ENCODE data around the gene ADARB2.

DNA sequence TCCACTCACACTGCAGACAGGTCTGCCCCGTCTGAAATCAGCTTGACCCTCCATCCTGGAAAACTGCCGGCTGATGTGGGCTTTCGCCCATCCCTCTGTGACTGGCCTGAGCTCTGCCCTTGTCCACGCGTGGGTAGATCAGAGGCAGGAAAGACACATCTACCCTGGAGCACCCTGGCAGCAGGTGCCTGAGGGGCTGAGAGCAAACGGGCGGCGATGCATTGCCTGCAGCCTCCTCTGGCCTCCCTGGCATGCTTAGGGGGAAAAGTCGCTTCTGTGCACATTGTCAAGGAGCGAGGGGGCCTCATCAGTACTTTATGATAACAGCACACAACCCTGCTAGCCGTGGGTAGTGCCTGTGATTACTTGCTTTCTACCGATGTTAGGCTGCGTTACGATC lies 109.4 kb downstream of the ADARB2 start:
- TF ChIP-seq EP300 (IDR thresholded peaks at IDR 0.05), result no peak
- TF ChIP-seq, protein P1, sequence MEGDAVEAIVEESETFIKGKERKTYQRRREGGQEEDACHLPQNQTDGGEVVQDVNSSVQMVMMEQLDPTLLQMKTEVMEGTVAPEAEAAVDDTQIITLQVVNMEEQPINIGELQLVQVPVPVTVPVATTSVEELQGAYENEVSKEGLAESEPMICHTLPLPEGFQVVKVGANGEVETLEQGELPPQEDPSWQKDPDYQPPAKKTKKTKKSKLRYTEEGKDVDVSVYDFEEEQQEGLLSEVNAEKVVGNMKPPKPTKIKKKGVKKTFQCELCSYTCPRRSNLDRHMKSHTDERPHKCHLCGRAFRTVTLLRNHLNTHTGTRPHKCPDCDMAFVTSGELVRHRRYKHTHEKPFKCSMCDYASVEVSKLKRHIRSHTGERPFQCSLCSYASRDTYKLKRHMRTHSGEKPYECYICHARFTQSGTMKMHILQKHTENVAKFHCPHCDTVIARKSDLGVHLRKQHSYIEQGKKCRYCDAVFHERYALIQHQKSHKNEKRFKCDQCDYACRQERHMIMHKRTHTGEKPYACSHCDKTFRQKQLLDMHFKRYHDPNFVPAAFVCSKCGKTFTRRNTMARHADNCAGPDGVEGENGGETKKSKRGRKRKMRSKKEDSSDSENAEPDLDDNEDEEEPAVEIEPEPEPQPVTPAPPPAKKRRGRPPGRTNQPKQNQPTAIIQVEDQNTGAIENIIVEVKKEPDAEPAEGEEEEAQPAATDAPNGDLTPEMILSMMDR (IDR thresholded peaks at IDR 0.05), result no peak

Data from suprapubic skin (tissue), 3 donors.